ENCODE measurements around the gene GGTLC2. TPM values are rescaled to one million over a fixed set of nuclear protein-coding genes. Genes with fewer than 3 reads are reported as not detected.
"Not testable (repeated sequence)": the region's sequence is repeated elsewhere in the genome, so short reads cannot be mapped to it uniquely, and the experiment has no call there.

GGTLC2 gene
- total RNA-seq (2021) (not detected in 2 replicates), Bru-seq, nascent RNA (not detected), BruChase-seq, experiment 1, labeled RNA remaining after a 2-hour chase (not detected), BruChase-seq, experiment 2, labeled RNA remaining after a 6-hour chase (not detected)
- long read RNA-seq, result 0 reads

- H3K4me1 ChIP-seq (ENCODE audit: insufficient read depth, low read length, poor library complexity, severe bottlenecking); DNase-seq (ENCODE audit: low spot score); H3K36me3 ChIP-seq (ENCODE audit: insufficient read depth, low read length, poor library complexity, severe bottlenecking); CTCF ChIA-PET; intact Hi-C loops (cut with micrococcal nuclease; ENCODE audit: unreplicated experiment); POLR2A ChIA-PET (ENCODE audit: low non-redundant PET); H3K27ac ChIP-seq (ENCODE audit: low read depth, low read length, poor library complexity, severe bottlenecking); H3K9me3 ChIP-seq (ENCODE audit: low read depth, low read length, poor library complexity, severe bottlenecking); BruUV-seq (replicated peaks); H3K27me3 ChIP-seq (replicated peaks; ENCODE audit: insufficient read depth, low read depth, low read length, poor library complexity); H3K4me3 ChIP-seq (ENCODE audit: low read depth, low read length, poor library complexity, severe bottlenecking): not testable (repeated sequence)
Measured at GRCh38 chr22:22644314-22644713, at the start of gene GGTLC2. Gene GGTLC2, plus strand, starts transcription at chr22:22644614. Its CDS starts 1,732 bp downstream, at chr22:22646346.

DNA sequence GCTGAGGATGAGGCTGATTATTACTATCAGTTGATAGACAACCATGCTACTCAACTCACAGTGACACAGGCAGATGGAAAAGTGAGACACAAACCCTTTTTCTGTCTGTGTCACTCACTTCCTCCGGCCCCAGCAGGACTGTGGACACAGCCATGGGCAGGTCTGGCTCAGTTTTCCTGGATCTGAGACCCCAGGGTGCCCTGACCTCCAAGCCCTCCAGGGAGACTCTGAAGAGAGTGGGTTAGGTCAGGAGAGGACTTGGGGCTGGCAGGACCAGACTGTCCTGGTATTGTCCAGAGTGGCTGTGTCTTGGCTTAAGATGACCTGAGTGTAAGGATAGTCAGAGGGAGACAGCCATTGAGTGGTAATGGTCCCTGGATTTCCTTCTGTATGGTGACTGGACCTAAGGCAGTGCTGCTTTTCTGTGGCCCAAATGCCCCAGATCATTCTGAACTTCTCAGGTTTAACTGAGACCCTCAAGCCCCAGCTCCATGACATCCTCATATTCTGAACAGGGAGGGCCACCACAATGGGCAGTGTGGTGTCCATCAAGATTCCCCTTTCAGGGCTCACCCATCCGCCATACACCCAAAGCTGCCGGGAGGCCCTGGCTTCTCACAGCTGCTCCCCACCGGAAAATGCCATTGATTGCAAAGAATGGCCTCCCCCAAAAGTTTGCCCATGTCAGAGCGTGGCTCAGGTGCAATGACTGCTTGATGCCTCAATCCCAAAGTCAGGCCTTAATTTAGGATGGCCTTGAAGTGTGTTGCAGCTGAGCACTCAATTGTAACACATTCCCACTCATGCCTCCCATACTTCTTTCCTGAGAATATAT is 49.2 kb upstream of the GGTLC2 start:
- CTCF ChIA-PET, result no interaction called here
- POLR2A ChIA-PET (ENCODE audit: low non-redundant PET), result no interaction called here

DNA sequence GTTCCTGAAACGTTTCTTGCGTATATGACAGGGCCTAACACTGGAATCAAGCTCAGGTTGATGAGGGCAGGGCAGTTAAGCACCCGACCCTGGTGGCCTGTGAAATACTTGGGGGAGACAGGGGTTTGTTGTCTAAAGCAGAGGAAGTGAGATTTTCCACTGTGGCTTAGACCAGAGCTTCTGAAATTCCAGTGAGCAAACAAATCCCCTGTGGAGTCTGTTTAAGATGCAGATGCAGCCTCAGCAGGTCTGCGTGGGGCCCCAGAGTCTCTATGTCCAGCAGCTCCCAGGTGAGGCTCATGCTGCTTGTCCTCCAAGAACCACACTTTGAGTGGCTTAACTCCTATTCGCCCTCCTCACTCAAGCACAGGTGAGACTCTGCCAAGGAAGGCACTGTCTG is 46.3 kb upstream of the GGTLC2 start:
- intact Hi-C loops (cut with micrococcal nuclease; ENCODE audit: unreplicated experiment), result no loop called here
- POLR2A ChIA-PET (ENCODE audit: low non-redundant PET), result no interaction called here
- Histone ChIP-seq H3K9me3 (ENCODE audit: low read depth, low read length, poor library complexity, severe bottlenecking) (no peaks in the 10 kb centered on the region), H3K36me3 (ENCODE audit: insufficient read depth, low read length, poor library complexity, severe bottlenecking) (no peaks in the 10 kb centered on the region), H3K27me3 (replicated peaks; ENCODE audit: insufficient read depth, low read depth, low read length, poor library complexity) (no peaks in the 10 kb centered on the region), H3K4me1 (ENCODE audit: insufficient read depth, low read length, poor library complexity, severe bottlenecking) (no peaks in the 10 kb centered on the region), H3K27ac (ENCODE audit: low read depth, low read length, poor library complexity, severe bottlenecking) (no peak overlapping the region), H3K4me3 (ENCODE audit: low read depth, low read length, poor library complexity, severe bottlenecking) (no peak overlapping the region)
- no TSS peak for BruUV-seq (replicated peaks)
- CTCF ChIA-PET, result no interaction called here
- no peak for DNase-seq (ENCODE audit: low spot score)
- no peak for TF ChIP-seq EZH2 (IDR thresholded peaks at IDR 0.05; ENCODE audit: borderline replicate concordance, low read depth, low read length, poor library complexity, severe bottlenecking)
- TF ChIP-seq, protein P1, sequence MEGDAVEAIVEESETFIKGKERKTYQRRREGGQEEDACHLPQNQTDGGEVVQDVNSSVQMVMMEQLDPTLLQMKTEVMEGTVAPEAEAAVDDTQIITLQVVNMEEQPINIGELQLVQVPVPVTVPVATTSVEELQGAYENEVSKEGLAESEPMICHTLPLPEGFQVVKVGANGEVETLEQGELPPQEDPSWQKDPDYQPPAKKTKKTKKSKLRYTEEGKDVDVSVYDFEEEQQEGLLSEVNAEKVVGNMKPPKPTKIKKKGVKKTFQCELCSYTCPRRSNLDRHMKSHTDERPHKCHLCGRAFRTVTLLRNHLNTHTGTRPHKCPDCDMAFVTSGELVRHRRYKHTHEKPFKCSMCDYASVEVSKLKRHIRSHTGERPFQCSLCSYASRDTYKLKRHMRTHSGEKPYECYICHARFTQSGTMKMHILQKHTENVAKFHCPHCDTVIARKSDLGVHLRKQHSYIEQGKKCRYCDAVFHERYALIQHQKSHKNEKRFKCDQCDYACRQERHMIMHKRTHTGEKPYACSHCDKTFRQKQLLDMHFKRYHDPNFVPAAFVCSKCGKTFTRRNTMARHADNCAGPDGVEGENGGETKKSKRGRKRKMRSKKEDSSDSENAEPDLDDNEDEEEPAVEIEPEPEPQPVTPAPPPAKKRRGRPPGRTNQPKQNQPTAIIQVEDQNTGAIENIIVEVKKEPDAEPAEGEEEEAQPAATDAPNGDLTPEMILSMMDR (conservative IDR thresholded peaks at IDR 0.05; ENCODE audit: low read depth, low read length), result no peak

More for the DNA sequence above, 49.2 kb upstream of the GGTLC2 start:
- no peak for DNase-seq (ENCODE audit: low spot score)
- no peaks in the 10 kb centered on the region for H3K9me3 ChIP-seq (ENCODE audit: low read depth, low read length, poor library complexity, severe bottlenecking)
- no peak overlapping the region for H3K27ac ChIP-seq (ENCODE audit: low read depth, low read length, poor library complexity, severe bottlenecking)
- no peaks in the 10 kb centered on the region for H3K36me3 ChIP-seq (ENCODE audit: insufficient read depth, low read length, poor library complexity, severe bottlenecking)
- no TSS peak for BruUV-seq (replicated peaks)
- H3K27me3 ChIP-seq (replicated peaks; ENCODE audit: insufficient read depth, low read depth, low read length, poor library complexity), result peaks cover 4% of the 10 kb centered on the region
- H3K4me1 ChIP-seq (ENCODE audit: insufficient read depth, low read length, poor library complexity, severe bottlenecking), result no peaks in the 10 kb centered on the region
- intact Hi-C loops (cut with micrococcal nuclease; ENCODE audit: unreplicated experiment), result no loop called here
- TF ChIP-seq, protein P1 (conservative IDR thresholded peaks at IDR 0.05; ENCODE audit: low read depth, low read length), result no peak
- TF ChIP-seq EZH2 (IDR thresholded peaks at IDR 0.05; ENCODE audit: borderline replicate concordance, low read depth, low read length, poor library complexity, severe bottlenecking), result no peak
- no peak overlapping the region for H3K4me3 ChIP-seq (ENCODE audit: low read depth, low read length, poor library complexity, severe bottlenecking)

Measured in A673 (cell line).